HG02870 (cell line): Measurements from ENCODE around the gene UNC119B.

ENCODE experiments used
- ATAC-seq: cut with Tn5 transposase; IDR thresholded peaks from one replicate; pipeline ENCODE4 v1.9.1; 2021; ENCODE audit warnings: mild to moderate bottlenecking, moderate library complexity; ENCODE audit not compliant: unreplicated experiment

The UNC119B gene

GRCh38 chr12:120761519-120761934 is 51.3 kb downstream of the UNC119B start:
- no peak for ATAC-seq

- no peak for ATAC-seq
Observed at GRCh38 chr12:120762086-120762485, 51.8 kb downstream of the UNC119B start.

- no peak for ATAC-seq
Observed at GRCh38 chr12:120763250-120763649, 53.0 kb downstream of the UNC119B start.

- ATAC-seq: no peak
Observed at GRCh38 chr12:120764816-120765215, 54.6 kb downstream of the UNC119B start.

- ATAC-seq: no peak
Observed at GRCh38 chr12:120766566-120766965, 56.3 kb downstream of the UNC119B start.

GRCh38 chr12:120767071-120768024 is 57.1 kb downstream of the UNC119B start:
- no peak for ATAC-seq

- ATAC-seq: no peak
Observed at GRCh38 chr12:120771097-120771496, 60.8 kb downstream of the UNC119B start.
